Thyroid gland (tissue), 4 donors: ENCODE results near the gene TMC2.

Source experiments
- POLR2A ChIP-seq, 2 donors: fragments of 450-650 bp; IDR thresholded peaks; one replicate each; pipeline ENCODE4 v1.6.1; 2017; ENCODE audit warnings: antibody characterized with exemption in 2 of 2, mild to moderate bottlenecking in 2 of 2, moderate library complexity in 1 of 2
- TF ChIP-seq, protein P1 (sequence below), 6 experiments: fragments of 200-600 bp in 3 of 6; fragments of 450-650 bp in 3 of 6; sonication (generic) in 3 of 6; IDR thresholded peaks; one replicate each; pipeline ENCODE4 v1.5.1; 2016 to 2019; ENCODE audit warnings: antibody characterized with exemption in 6 of 6, mild to moderate bottlenecking in 2 of 6, inconsistent platforms in 1 of 6, moderate library complexity in 1 of 6

DNA sequence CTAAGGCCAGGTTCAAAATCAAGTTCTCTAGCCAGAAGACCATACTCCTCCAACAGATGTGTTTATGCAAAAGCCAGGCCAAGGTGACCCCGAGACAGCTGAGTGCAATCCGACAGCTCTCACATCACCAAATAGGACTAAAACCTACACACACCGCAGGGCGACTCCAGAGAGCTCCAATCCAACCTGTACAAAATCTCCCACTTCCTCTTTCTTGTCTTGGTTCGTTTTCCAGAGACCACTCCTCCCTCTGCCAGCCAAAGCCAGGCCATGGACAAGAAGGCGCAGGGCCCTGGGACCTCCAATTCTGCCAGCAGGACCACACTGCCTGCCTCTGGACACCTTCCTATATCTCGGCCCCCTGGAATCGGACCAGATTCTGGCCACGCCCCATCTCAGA, 104.5 kb downstream of the TMC2 start:
- TF ChIP-seq POLR2A (IDR thresholded peaks at IDR 0.05) = no peak
- TF ChIP-seq, protein P1, sequence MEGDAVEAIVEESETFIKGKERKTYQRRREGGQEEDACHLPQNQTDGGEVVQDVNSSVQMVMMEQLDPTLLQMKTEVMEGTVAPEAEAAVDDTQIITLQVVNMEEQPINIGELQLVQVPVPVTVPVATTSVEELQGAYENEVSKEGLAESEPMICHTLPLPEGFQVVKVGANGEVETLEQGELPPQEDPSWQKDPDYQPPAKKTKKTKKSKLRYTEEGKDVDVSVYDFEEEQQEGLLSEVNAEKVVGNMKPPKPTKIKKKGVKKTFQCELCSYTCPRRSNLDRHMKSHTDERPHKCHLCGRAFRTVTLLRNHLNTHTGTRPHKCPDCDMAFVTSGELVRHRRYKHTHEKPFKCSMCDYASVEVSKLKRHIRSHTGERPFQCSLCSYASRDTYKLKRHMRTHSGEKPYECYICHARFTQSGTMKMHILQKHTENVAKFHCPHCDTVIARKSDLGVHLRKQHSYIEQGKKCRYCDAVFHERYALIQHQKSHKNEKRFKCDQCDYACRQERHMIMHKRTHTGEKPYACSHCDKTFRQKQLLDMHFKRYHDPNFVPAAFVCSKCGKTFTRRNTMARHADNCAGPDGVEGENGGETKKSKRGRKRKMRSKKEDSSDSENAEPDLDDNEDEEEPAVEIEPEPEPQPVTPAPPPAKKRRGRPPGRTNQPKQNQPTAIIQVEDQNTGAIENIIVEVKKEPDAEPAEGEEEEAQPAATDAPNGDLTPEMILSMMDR (IDR thresholded peaks at IDR 0.05) = no peak
